Endothelial cell of umbilical vein (primary cell): Measurements from ENCODE around the gene SMIM44.

Source experiments
- CTCF ChIP-seq, 2 donors: IDR thresholded peaks; 1 replicate in 1 of 2; 2 replicates in 1 of 2; pipeline ENCODE4 v1.5.1; 2011; ENCODE audit warnings: low read length in 2 of 2, mild to moderate bottlenecking in 2 of 2, moderate library complexity in 2 of 2, control low read depth in 1 of 2, inconsistent platforms in 1 of 2, low read depth in 1 of 2; ENCODE audit not compliant: insufficient read depth in 1 of 2; ENCODE audit errors: extremely low read depth in 1 of 2
- EZH2 ChIP-seq: IDR thresholded peaks from 2 replicates; pipeline ENCODE4 v1.6.1; 2012; ENCODE audit warnings: borderline replicate concordance, low read depth, mild to moderate bottlenecking, moderate library complexity, low read length, inconsistent platforms; ENCODE audit not compliant: severe bottlenecking
- JUN ChIP-seq: IDR thresholded peaks from 2 replicates; pipeline ENCODE4 v1.6.1; 2011; ENCODE audit warnings: borderline replicate concordance, low read depth; ENCODE audit not compliant: insufficient read length, insufficient read depth
- MAX ChIP-seq: IDR thresholded peaks from 2 replicates; pipeline ENCODE4 v1.6.1; 2011; ENCODE audit not compliant: insufficient read depth, insufficient read length
- POLR2A ChIP-seq: IDR thresholded peaks from 2 replicates; pipeline ENCODE4 v1.6.1; 2012; ENCODE audit warnings: low read depth, mild to moderate bottlenecking, control low read depth, low read length
- POLR2AphosphoS5 ChIP-seq: IDR thresholded peaks from 2 replicates; pipeline ENCODE4 v1.6.1; 2012; ENCODE audit warnings: low read depth, mild to moderate bottlenecking, control low read depth, low read length, moderate library complexity; ENCODE audit not compliant: insufficient read depth

- no peak for TF ChIP-seq CTCF (IDR thresholded peaks at IDR 0.05; ENCODE audit: extremely low read depth in 1 of 2, insufficient read depth in 1 of 2, low read depth in 1 of 2, low read length in 2 of 2)
- TF ChIP-seq EZH2 = no peak
- no peak for TF ChIP-seq POLR2AphosphoS5
- TF ChIP-seq POLR2A = no peak
- no peak for TF ChIP-seq JUN
- TF ChIP-seq MAX = no peak
Observed at GRCh38 chr19:3517638-3518037, 34.4 kb upstream of the SMIM44 start.
